OCI-M2 (cell line): ENCODE results near the gene RASGRF2.

Experiments used
- DNase-seq: peaks from one replicate; lab custom pipeline; 2025; ENCODE audit not compliant: unreplicated experiment; lab: John Stamatoyannopoulos, UW

Gene RASGRF2

GRCh38 chr5:81166430-81166829 lies 206.3 kb downstream of the RASGRF2 start:
- no peak for DNase-seq

- DNase-seq = no peak
Observed at GRCh38 chr5:81167078-81167477, 206.9 kb downstream of the RASGRF2 start.

- DNase-seq = no peak
Observed at GRCh38 chr5:81167544-81167943, 207.4 kb downstream of the RASGRF2 start.

- DNase-seq = no peak
Observed at GRCh38 chr5:81169924-81170323, 209.8 kb downstream of the RASGRF2 start.

- no peak for DNase-seq
Observed at GRCh38 chr5:81171769-81172168, 211.6 kb downstream of the RASGRF2 start.

- DNase-seq = no peak
Observed at GRCh38 chr5:81172710-81173109, 212.5 kb downstream of the RASGRF2 start.

GRCh38 chr5:81177061-81177460 lies 216.9 kb downstream of the RASGRF2 start:
- no peak for DNase-seq

GRCh38 chr5:81179959-81180358 lies 219.8 kb downstream of the RASGRF2 start:
- DNase-seq = no peak

- DNase-seq = no peak
Observed at GRCh38 chr5:81180780-81181460, 220.8 kb downstream of the RASGRF2 start.

- DNase-seq = no peak
Observed at GRCh38 chr5:81181576-81182316, 221.6 kb downstream of the RASGRF2 start.

GRCh38 chr5:81182396-81183390 lies 222.5 kb downstream of the RASGRF2 start:
- no peak for DNase-seq

GRCh38 chr5:81183811-81184748 lies 223.9 kb downstream of the RASGRF2 start:
- no peak for DNase-seq

- no peak for DNase-seq
Observed at GRCh38 chr5:81184749-81185110, 224.6 kb downstream of the RASGRF2 start.

- DNase-seq = no peak
Observed at GRCh38 chr5:81187885-81188284, 227.7 kb downstream of the RASGRF2 start.

GRCh38 chr5:81188962-81189361 lies 228.8 kb downstream of the RASGRF2 start:
- DNase-seq = no peak

- DNase-seq = no peak
Observed at GRCh38 chr5:81189875-81190498, 229.8 kb downstream of the RASGRF2 start.

GRCh38 chr5:81191726-81192372 lies 231.7 kb downstream of the RASGRF2 start:
- DNase-seq = no peak

- no peak for DNase-seq
Observed at GRCh38 chr5:81192373-81192750, 232.2 kb downstream of the RASGRF2 start.

- DNase-seq = peak; percentile 36
Observed at GRCh38 chr5:81194633-81195334, 234.6 kb downstream of the RASGRF2 start.
